ENCODE measurements around the gene ERCC1. TPM values are rescaled to one million over a fixed set of nuclear protein-coding genes. Genes with fewer than 3 reads are reported as not detected.

ERCC1 gene
- total RNA-seq, 1 experiment from 2014 or later = 62.4 TPM

DNA sequence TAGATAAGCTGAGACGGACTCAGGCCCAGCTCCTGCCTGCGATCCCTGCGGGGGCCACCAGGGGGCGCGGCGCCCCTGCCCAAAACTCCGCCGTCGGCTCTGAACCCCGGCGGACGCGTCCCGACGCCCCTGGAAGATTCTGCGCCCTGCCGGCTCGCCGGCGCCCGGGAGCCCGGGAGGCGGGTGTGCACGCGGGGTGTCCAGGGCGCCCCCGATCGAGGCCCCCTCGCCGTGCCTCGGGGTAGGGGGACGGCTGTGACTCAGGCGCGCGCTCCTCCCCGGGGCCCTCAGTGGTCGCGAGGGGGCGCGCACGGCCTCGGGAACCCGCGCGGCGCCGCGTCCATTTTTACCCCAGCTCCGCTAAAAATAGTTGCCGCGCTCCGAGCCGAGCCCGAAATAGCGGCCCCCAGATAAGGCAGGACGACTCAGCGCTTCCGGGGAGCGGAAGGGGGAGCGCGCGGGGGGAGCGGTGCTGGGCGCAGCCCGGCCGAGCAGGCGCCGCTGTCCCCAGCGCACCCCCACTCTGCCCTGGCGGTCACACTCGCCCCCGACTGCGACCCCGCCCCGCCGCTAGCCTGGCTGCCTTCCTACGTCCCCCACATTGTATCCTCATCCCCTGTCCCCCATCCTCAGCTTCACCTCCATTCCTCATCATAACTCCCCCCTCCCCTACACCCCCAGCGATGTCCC, 16.0 kb upstream of the ERCC1 start:
- Histone ChIP-seq H3K23me2 (ENCODE audit: insufficient read length, low read depth, low read length, poor library complexity, severe bottlenecking) (peaks cover 10% of the 10 kb centered on the region), H3K4ac (ENCODE audit: low read depth, low read length) (no peak overlapping the region), H2AFZ (ENCODE audit: low read length) (no peak overlapping the region), H4K5ac (ENCODE audit: insufficient read length, low read depth, low read length) (no peak overlapping the region), H4K91ac (ENCODE audit: insufficient read length, low read depth, low read length) (no peak overlapping the region), H3K79me2 (ENCODE audit: insufficient read depth, low read length) (no peaks in the 10 kb centered on the region), H3K4me1 (ENCODE audit: insufficient read depth, low read length) (peaks cover 2% of the 10 kb centered on the region; the same call in 1 of the 2 replicates), H2AK5ac (ENCODE audit: insufficient read length, low read length) (no peak overlapping the region), H2BK20ac (ENCODE audit: low read depth, low read length, poor library complexity, severe bottlenecking) (no peak overlapping the region), H3K4me2 (ENCODE audit: insufficient read depth, insufficient read length, low read length) (peak overlapping the region; percentile 20), H3K18ac (ENCODE audit: insufficient read length, low read depth, low read length) (peak overlapping the region; percentile 10), H3K27ac (ENCODE audit: insufficient read length, low read depth, low read length) (no peak overlapping the region), H3K9ac (ENCODE audit: extremely low read depth, insufficient read length, low read length) (no peak overlapping the region), H2BK12ac (ENCODE audit: insufficient read length, low read depth, low read length) (no peak overlapping the region), H4K20me1 (ENCODE audit: control insufficient read depth, insufficient read depth, insufficient read length) (no peaks in the 10 kb centered on the region), H3K27me3 (ENCODE audit: insufficient read depth, low read length) (no peaks in the 10 kb centered on the region), H2BK5ac (ENCODE audit: insufficient read length, low read length) (no peak overlapping the region), H3T11ph (ENCODE audit: low read length) (no peak overlapping the region), H3K79me1 (ENCODE audit: insufficient read depth, low read depth, low read length, poor library complexity, severe bottlenecking) (no peaks in the 10 kb centered on the region), H3K9me3 (ENCODE audit: control insufficient read depth, low read depth, low read length) (no peaks in the 10 kb centered on the region), H2BK15ac (ENCODE audit: low read depth, low read length) (no peak overlapping the region), H3K56ac (ENCODE audit: insufficient read length, low read depth, low read length) (no peak overlapping the region), H4K8ac (replicated peaks; ENCODE audit: insufficient read length, low read depth, low read length) (no peak overlapping the region), H3K14ac (ENCODE audit: insufficient read depth, low read length) (peak overlapping the region; percentile 69), H3K23ac (ENCODE audit: insufficient read length, low read depth, low read length) (no peak overlapping the region), H2BK120ac (ENCODE audit: low read depth, low read length, poor library complexity, severe bottlenecking) (no peak overlapping the region)
- peak; percentile 77 for DNase-seq
- TF ChIP-seq, protein P1, sequence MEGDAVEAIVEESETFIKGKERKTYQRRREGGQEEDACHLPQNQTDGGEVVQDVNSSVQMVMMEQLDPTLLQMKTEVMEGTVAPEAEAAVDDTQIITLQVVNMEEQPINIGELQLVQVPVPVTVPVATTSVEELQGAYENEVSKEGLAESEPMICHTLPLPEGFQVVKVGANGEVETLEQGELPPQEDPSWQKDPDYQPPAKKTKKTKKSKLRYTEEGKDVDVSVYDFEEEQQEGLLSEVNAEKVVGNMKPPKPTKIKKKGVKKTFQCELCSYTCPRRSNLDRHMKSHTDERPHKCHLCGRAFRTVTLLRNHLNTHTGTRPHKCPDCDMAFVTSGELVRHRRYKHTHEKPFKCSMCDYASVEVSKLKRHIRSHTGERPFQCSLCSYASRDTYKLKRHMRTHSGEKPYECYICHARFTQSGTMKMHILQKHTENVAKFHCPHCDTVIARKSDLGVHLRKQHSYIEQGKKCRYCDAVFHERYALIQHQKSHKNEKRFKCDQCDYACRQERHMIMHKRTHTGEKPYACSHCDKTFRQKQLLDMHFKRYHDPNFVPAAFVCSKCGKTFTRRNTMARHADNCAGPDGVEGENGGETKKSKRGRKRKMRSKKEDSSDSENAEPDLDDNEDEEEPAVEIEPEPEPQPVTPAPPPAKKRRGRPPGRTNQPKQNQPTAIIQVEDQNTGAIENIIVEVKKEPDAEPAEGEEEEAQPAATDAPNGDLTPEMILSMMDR (conservative IDR thresholded peaks at IDR 0.05) = peak; percentile 100
- H3K36me3 Mint-ChIP-seq (ENCODE audit: insufficient read depth in 1 of 3, low read depth in 3 of 3) = no peaks in the 10 kb centered on the region
- no CpG with 5 or more reads among the region's 78 CpGs for WGBS (ENCODE audit: extremely low coverage, insufficient read length, low lambda C conversion rate)
- H3K27me3 Mint-ChIP-seq (ENCODE audit: low read depth) = peaks cover 2% of the 10 kb centered on the region; the same call in 1 of the 2 replicates
- H3K4me3 Mint-ChIP-seq = peak overlapping the region; percentile 67 to 81
- peaks cover 0 to 4% of the 10 kb centered on the region in 2 experiments; a peak in 1 of 5 replicates for H3K9me3 Mint-ChIP-seq
- H3K4me1 Mint-ChIP-seq = peaks cover 25 to 28% of the 10 kb centered on the region in 2 experiments
- H3K27ac Mint-ChIP-seq = no peak overlapping the region

Data from H9 (cell line).